HCT116 (cell line): ENCODE measurements around the gene ZHX3. TPM values are rescaled to one million over a fixed set of nuclear protein-coding genes. Genes with fewer than 3 reads are reported as not detected.

ENCODE experiments used
- ATAC-seq: fragments of 200-7000 bp; cut with Tn5 transposase; 2 replicates; pipeline ENCODE4 v1.9.1; 2020; ENCODE audit warnings: mild to moderate bottlenecking, moderate library complexity
- BruUV-seq: library from RNA; stranded (reverse); fragments of 400-500 nt; replicated peaks from 2 replicates; lab custom pipeline; 2021; lab: Mats Ljungman, UMichigan
- CTCF ChIA-PET: fragments of 300-600 bp; sonication (Branson Sonifier 250); formaldehyde crosslinking; loops from one replicate; lab custom pipeline; 2021; ENCODE audit warnings: antibody characterized with exemption; lab: Charles Lee
- POLR2A ChIA-PET: fragments of 300-600, 350-600 bp; sonication (Branson Sonifier 250); formaldehyde crosslinking; loops from one replicate; lab custom pipeline; 2021; ENCODE audit warnings: antibody characterized with exemption; lab: Charles Lee
- RAD21 ChIA-PET, 2 experiments: fragments of 300-600 bp; sonication (Branson Sonifier 250); formaldehyde crosslinking; loops; one replicate each; lab custom pipeline; 2023; ENCODE audit warnings: low total read pairs in 2 of 2; ENCODE audit not compliant: uncharacterized antibody in 2 of 2, unreplicated experiment in 2 of 2, low non-redundant PET in 1 of 2; lab: Charles Lee
- DNase-seq: peaks from one replicate; pipeline ENCODE4 v3.0.0-alpha.2; 2010; ENCODE audit warnings: low read depth, low spot score
- H2AFZ ChIP-seq: fragments of 200-600 bp; shearing (Covaris generic), sonication (generic); 2 replicates; pipeline ENCODE4 v1.6.1; 2017; ENCODE audit warnings: low read depth, mixed run types, mixed read lengths, antibody characterized with exemption, low read length; ENCODE audit not compliant: poor library complexity, severe bottlenecking
- H3K27ac ChIP-seq: 2 replicates; pipeline ENCODE4 v1.5.1; 2012; ENCODE audit warnings: low read depth, low read length
- H3K27me3 ChIP-seq: fragments of 200-600 bp; sonication (generic); 2 replicates; pipeline ENCODE4 v1.6.1; 2016; ENCODE audit warnings: mixed run types, low read length, mixed read lengths; ENCODE audit not compliant: insufficient read depth
- H3K36me3 ChIP-seq, 2 experiments: fragments of 200-500 bp in 1 of 2; fragments of 200-600 bp in 1 of 2; sonication (Bioruptor generic) in 1 of 2; sonication (generic) in 1 of 2; 2 replicates each; pipeline versions ENCODE4 v1.5.1 to v1.6.1; 2014 to 2016; ENCODE audit warnings: low read length in 2 of 2, inconsistent platforms in 1 of 2, mixed read lengths in 1 of 2, mixed run types in 1 of 2; ENCODE audit not compliant: insufficient read depth in 2 of 2, control insufficient read depth in 1 of 2
- H3K4me1 ChIP-seq, 2 experiments: fragments of 200-600 bp in 1 of 2; sonication (generic) in 1 of 2; 2 replicates each; pipeline versions ENCODE4 v1.5.1 to v1.6.1; 2012 to 2017; ENCODE audit warnings: low read length in 2 of 2, inconsistent platforms in 1 of 2, mild to moderate bottlenecking in 1 of 2, mixed read lengths in 1 of 2, mixed run types in 1 of 2, moderate library complexity in 1 of 2; ENCODE audit not compliant: insufficient read depth in 2 of 2, control insufficient read depth in 1 of 2
- H3K4me2 ChIP-seq: fragments of 200-600 bp; sonication (generic); 2 replicates; pipeline ENCODE4 v1.6.1; 2017; ENCODE audit warnings: mixed run types, low read length, mixed read lengths
- H3K4me3 ChIP-seq, 2 experiments: fragments of 200-600 bp in 1 of 2; sonication (generic) in 1 of 2; replicated peaks in 1 of 2; 2 replicates each; pipeline ENCODE4 v1.5.1; 2011 to 2016; ENCODE audit warnings: low read length in 2 of 2, control low read depth in 1 of 2, low read depth in 1 of 2, mild to moderate bottlenecking in 1 of 2, mixed read lengths in 1 of 2, mixed run types in 1 of 2
- H3K79me2 ChIP-seq: fragments of 200-600 bp; sonication (generic); 2 replicates; pipeline ENCODE4 v1.6.1; 2017; ENCODE audit warnings: mild to moderate bottlenecking, mixed run types, low read length, moderate library complexity, mixed read lengths; ENCODE audit not compliant: insufficient read depth
- H3K9ac ChIP-seq: fragments of 200-600 bp; sonication (generic); 2 replicates; pipeline ENCODE4 v1.6.1; 2016; ENCODE audit warnings: low read length, mixed read lengths
- H3K9me2 ChIP-seq: fragments of 200-600 bp; sonication (generic), shearing (Covaris generic); 2 replicates; pipeline ENCODE4 v1.6.1; 2017; ENCODE audit warnings: mixed run types, mild to moderate bottlenecking, moderate library complexity; ENCODE audit not compliant: insufficient read depth
- H3K9me3 ChIP-seq, 2 experiments: fragments of 200-500 bp in 1 of 2; fragments of 200-600 bp in 1 of 2; sonication (Bioruptor generic) in 1 of 2; sonication (generic) in 1 of 2; 2 replicates each; pipeline ENCODE4 v1.6.1; 2014 to 2017; ENCODE audit warnings: low read length in 2 of 2, mixed read lengths in 2 of 2, inconsistent platforms in 1 of 2, low read depth in 1 of 2, mild to moderate bottlenecking in 1 of 2, mixed run types in 1 of 2, moderate library complexity in 1 of 2; ENCODE audit not compliant: control insufficient read depth in 1 of 2, insufficient read depth in 1 of 2
- H4K20me1 ChIP-seq: fragments of 200-600 bp; sonication (generic), shearing (Covaris generic); 2 replicates; pipeline ENCODE4 v1.6.1; 2017; ENCODE audit warnings: mixed run types, mild to moderate bottlenecking, moderate library complexity; ENCODE audit not compliant: insufficient read depth
- CBX3 ChIP-seq: IDR thresholded peaks from 2 replicates; pipeline ENCODE4 v1.6.1; 2012; ENCODE audit warnings: low read depth
- EGR1 ChIP-seq: IDR thresholded peaks from 2 replicates; pipeline ENCODE4 v1.6.1; 2012; ENCODE audit warnings: low read depth
- ELF1 ChIP-seq: IDR thresholded peaks from 2 replicates; pipeline ENCODE4 v1.6.1; 2012; ENCODE audit warnings: low read depth, borderline replicate concordance
- EZH2 ChIP-seq: fragments of 200-600 bp; sonication (generic); IDR thresholded peaks from 2 replicates; pipeline ENCODE4 v1.6.1; 2017; ENCODE audit warnings: antibody characterized with exemption, mixed run types
- EZH2phosphoT487 ChIP-seq: fragments of 200-600 bp; IDR thresholded peaks from 2 replicates; pipeline ENCODE4 v1.6.1; 2018; ENCODE audit warnings: antibody characterized with exemption, borderline replicate concordance
- FOSL1 ChIP-seq: IDR thresholded peaks from 2 replicates; pipeline ENCODE4 v1.6.1; 2012; ENCODE audit warnings: low read depth
- JUND ChIP-seq: IDR thresholded peaks from 2 replicates; pipeline ENCODE4 v1.6.1; 2012
- POLR2A ChIP-seq: IDR thresholded peaks from 2 replicates; pipeline ENCODE4 v1.7.0; 2011; ENCODE audit warnings: borderline replicate concordance; ENCODE audit not compliant: insufficient read depth, insufficient read length; ENCODE audit errors: extremely low read depth
- POLR2AphosphoS5 ChIP-seq: IDR thresholded peaks from 2 replicates; pipeline ENCODE4 v1.6.1; 2011; ENCODE audit warnings: mild to moderate bottlenecking, low read depth, low read length, moderate library complexity
- RAD21 ChIP-seq: IDR thresholded peaks from 2 replicates; pipeline ENCODE4 v1.6.1; 2012; ENCODE audit warnings: low read depth, mild to moderate bottlenecking
- SIN3A ChIP-seq: IDR thresholded peaks from 2 replicates; pipeline ENCODE4 v1.6.1; 2012; ENCODE audit warnings: low read depth
- SP1 ChIP-seq: IDR thresholded peaks from 2 replicates; pipeline ENCODE4 v1.6.1; 2012; ENCODE audit warnings: low read depth
- SRF ChIP-seq: IDR thresholded peaks from 2 replicates; pipeline ENCODE4 v1.6.1; 2012; ENCODE audit warnings: low read depth
- TCF7L2 ChIP-seq: IDR thresholded peaks from 2 replicates; pipeline ENCODE4 v1.7.0; 2011; ENCODE audit warnings: borderline replicate concordance, inconsistent platforms; ENCODE audit not compliant: insufficient read depth, insufficient read length; ENCODE audit errors: extremely low read depth
- ZBTB33 ChIP-seq: IDR thresholded peaks from 2 replicates; pipeline ENCODE4 v1.6.1; 2011; ENCODE audit warnings: mild to moderate bottlenecking, low read length, moderate library complexity; ENCODE audit not compliant: insufficient replicate concordance; ENCODE audit errors: extremely low read depth
- intact Hi-C: fragments of 100-400 bp; cut with micrococcal nuclease; formaldehyde crosslinking; loops from 2 replicates; pipeline ENCODE4 v1.10.0; 2022
- total RNA-seq: library from RNA; stranded (reverse); gene quantifications from one replicate; pipeline ENCODE4 v1.2.1, GENCODE V29; 2021; ENCODE audit not compliant: unreplicated experiment
- TF ChIP-seq, protein P1 (sequence below): IDR thresholded peaks from 2 replicates; pipeline ENCODE4 v1.6.1; 2012
- TF ChIP-seq, protein P2 (sequence below), 3 experiments: fragments of 200-600 bp in 1 of 3; sonication (generic) in 1 of 3; IDR thresholded peaks in 2 of 3; conservative IDR thresholded peaks in 1 of 3; 2 replicates each; pipeline ENCODE4 v1.5.1; 2012 to 2017; ENCODE audit warnings: low read depth in 2 of 3, low read length in 2 of 3, antibody characterized with exemption in 1 of 3, borderline replicate concordance in 1 of 3, control low read depth in 1 of 3, mild to moderate bottlenecking in 1 of 3, mixed read lengths in 1 of 3, mixed run types in 1 of 3, moderate library complexity in 1 of 3; ENCODE audit not compliant: insufficient read depth in 1 of 3
- TF ChIP-seq, protein P3 (sequence below): IDR thresholded peaks from 2 replicates; pipeline ENCODE4 v1.6.1; 2012

ZHX3 gene
- total RNA-seq, 1 experiment from 2014 or later = 13.3 TPM

GRCh38 chr20:41158082-41158625, 159.4 kb downstream of the ZHX3 start:
- Histone ChIP-seq H3K9ac (no peak overlapping the region), H3K36me3 (no peaks in the 10 kb centered on the region; a peak in 1 of 4 replicates), H3K79me2 (peaks cover 12% of the 10 kb centered on the region; the same call in 1 of the 2 replicates), H2AFZ (no peak overlapping the region), H4K20me1 (no peaks in the 10 kb centered on the region), H3K9me2 (no peaks in the 10 kb centered on the region), H3K4me2 (no peak overlapping the region), H3K27ac (no peak overlapping the region), H3K27me3 (no peaks in the 10 kb centered on the region), H3K4me1 (no peaks in the 10 kb centered on the region), H3K4me3 (no peak overlapping the region), H3K9me3 (no peaks in the 10 kb centered on the region)
- ATAC-seq = no peak
- BruUV-seq = no TSS peak
- intact Hi-C loops = no loop called here
- ChIA-PET POLR2A (no interaction called here), CTCF (no interaction called here), RAD21 (no interaction called here)
- TF ChIP-seq ELF1 (no peak), TCF7L2 (no peak), SIN3A (no peak), EZH2 (no peak), SRF (no peak), EGR1 (no peak), JUND (no peak), FOSL1 (no peak), EZH2phosphoT487 (no peak)
- DNase-seq = no peak

GRCh38 chr20:41155261-41155660, 162.3 kb downstream of the ZHX3 start:
- peaks cover 36% of the 10 kb centered on the region for H3K79me2 ChIP-seq
- no peaks in the 10 kb centered on the region for H3K36me3 ChIP-seq
- no peaks in the 10 kb centered on the region for H3K9me2 ChIP-seq
- H3K9ac ChIP-seq = no peak overlapping the region
- H4K20me1 ChIP-seq = no peaks in the 10 kb centered on the region
- DNase-seq (no peak), ATAC-seq (no peak)
- ChIA-PET POLR2A (no interaction called here), RAD21 (no interaction called here), CTCF (no interaction called here)
- no peak overlapping the region for H3K4me3 ChIP-seq
- no peak overlapping the region for H3K4me2 ChIP-seq
- no peaks in the 10 kb centered on the region for H3K27me3 ChIP-seq
- H3K27ac ChIP-seq = no peak overlapping the region
- BruUV-seq = no TSS peak
- H3K4me1 ChIP-seq = no peaks in the 10 kb centered on the region; a peak in 1 of 4 replicates
- intact Hi-C loops = no loop called here
- no peak overlapping the region for H2AFZ ChIP-seq
- H3K9me3 ChIP-seq = no peaks in the 10 kb centered on the region
- no peak for TF ChIP-seq SRF
- no peak for TF ChIP-seq TCF7L2
- TF ChIP-seq SP1 = no peak
- TF ChIP-seq EGR1 = no peak
- TF ChIP-seq, protein P1, sequence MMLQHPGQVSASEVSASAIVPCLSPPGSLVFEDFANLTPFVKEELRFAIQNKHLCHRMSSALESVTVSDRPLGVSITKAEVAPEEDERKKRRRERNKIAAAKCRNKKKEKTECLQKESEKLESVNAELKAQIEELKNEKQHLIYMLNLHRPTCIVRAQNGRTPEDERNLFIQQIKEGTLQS = no peak
- TF ChIP-seq, protein P2, sequence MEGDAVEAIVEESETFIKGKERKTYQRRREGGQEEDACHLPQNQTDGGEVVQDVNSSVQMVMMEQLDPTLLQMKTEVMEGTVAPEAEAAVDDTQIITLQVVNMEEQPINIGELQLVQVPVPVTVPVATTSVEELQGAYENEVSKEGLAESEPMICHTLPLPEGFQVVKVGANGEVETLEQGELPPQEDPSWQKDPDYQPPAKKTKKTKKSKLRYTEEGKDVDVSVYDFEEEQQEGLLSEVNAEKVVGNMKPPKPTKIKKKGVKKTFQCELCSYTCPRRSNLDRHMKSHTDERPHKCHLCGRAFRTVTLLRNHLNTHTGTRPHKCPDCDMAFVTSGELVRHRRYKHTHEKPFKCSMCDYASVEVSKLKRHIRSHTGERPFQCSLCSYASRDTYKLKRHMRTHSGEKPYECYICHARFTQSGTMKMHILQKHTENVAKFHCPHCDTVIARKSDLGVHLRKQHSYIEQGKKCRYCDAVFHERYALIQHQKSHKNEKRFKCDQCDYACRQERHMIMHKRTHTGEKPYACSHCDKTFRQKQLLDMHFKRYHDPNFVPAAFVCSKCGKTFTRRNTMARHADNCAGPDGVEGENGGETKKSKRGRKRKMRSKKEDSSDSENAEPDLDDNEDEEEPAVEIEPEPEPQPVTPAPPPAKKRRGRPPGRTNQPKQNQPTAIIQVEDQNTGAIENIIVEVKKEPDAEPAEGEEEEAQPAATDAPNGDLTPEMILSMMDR (IDR thresholded peaks at IDR 0.05 in 2 of 3, conservative IDR thresholded peaks at IDR 0.05 in 1 of 3; ENCODE audit: borderline replicate concordance in 1 of 3, insufficient read depth in 1 of 3, low read depth in 2 of 3, low read length in 2 of 3) = no peak
- no peak for TF ChIP-seq POLR2A
- no peak for TF ChIP-seq ZBTB33
- TF ChIP-seq POLR2AphosphoS5 = no peak
- no peak for TF ChIP-seq RAD21
- no peak for TF ChIP-seq CBX3
- TF ChIP-seq, protein P3, sequence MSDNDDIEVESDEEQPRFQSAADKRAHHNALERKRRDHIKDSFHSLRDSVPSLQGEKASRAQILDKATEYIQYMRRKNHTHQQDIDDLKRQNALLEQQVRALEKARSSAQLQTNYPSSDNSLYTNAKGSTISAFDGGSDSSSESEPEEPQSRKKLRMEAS = no peak
- TF ChIP-seq EZH2phosphoT487 = no peak
- no peak for TF ChIP-seq JUND
